Mammary epithelial cell (primary cell): ENCODE measurements around the gene ATOSB.

ENCODE experiments used
- EZH2 ChIP-seq: IDR thresholded peaks from 2 replicates; pipeline ENCODE4 v1.6.1; 2012; ENCODE audit warnings: low read length, inconsistent platforms, borderline replicate concordance
- TF ChIP-seq, protein P1 (sequence below), 2 donors: IDR thresholded peaks in 1 of 2; conservative IDR thresholded peaks in 1 of 2; 2 replicates each; pipeline ENCODE4 v1.5.1; 2011 to 2012; ENCODE audit warnings: inconsistent platforms in 2 of 2, low read length in 2 of 2, mild to moderate bottlenecking in 2 of 2, control low read depth in 1 of 2, low read depth in 1 of 2; ENCODE audit not compliant: insufficient read depth in 1 of 2; ENCODE audit errors: extremely low read depth in 1 of 2

DNA sequence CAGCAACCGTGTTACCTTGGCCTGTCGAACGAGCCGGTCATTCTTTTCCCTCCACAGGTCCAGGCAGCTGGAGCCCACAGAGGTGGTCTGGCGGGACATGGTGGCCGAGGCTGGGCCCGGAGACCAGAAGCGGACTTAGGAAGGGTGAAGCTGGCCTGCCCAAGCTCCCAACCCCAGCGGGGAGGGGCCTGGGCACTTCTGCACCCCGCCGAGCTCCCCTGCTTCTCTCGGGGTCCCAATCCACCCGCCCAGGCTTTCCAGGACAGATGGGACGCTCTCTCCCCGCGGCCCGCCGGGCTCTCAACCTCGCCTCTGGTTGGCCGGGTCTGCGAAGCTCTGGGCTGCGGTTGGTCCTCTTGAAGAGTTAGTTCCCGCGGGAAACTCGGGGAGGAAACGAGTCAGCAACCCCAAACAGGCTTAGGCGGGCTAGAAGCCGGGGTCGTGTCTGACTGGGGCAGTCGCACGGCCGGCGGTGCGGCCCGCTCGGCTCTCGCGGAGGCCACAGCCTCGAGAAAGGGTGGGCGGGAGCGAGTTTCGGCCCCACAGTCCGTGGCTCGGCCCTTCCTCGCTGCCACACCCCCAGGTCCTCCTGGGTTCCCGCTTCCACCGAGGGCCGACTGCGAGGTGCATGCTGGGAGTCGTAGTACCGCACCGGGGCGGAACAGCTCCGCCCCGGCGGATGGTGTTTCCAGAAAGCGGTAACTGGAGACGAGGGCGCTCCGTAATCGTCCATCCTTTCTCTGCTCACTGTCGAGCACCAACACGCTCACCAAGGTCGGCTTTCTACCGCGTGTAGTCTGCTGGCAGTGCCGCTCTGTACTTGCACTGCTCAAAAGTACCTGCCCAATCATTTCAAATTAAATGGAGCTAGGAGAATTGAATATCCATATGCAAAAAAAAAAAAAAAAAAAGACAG, 36.0 kb downstream of the ATOSB start, which contains the start of gene FANCG:
- TF ChIP-seq EZH2, result no peak
- TF ChIP-seq, protein P1, sequence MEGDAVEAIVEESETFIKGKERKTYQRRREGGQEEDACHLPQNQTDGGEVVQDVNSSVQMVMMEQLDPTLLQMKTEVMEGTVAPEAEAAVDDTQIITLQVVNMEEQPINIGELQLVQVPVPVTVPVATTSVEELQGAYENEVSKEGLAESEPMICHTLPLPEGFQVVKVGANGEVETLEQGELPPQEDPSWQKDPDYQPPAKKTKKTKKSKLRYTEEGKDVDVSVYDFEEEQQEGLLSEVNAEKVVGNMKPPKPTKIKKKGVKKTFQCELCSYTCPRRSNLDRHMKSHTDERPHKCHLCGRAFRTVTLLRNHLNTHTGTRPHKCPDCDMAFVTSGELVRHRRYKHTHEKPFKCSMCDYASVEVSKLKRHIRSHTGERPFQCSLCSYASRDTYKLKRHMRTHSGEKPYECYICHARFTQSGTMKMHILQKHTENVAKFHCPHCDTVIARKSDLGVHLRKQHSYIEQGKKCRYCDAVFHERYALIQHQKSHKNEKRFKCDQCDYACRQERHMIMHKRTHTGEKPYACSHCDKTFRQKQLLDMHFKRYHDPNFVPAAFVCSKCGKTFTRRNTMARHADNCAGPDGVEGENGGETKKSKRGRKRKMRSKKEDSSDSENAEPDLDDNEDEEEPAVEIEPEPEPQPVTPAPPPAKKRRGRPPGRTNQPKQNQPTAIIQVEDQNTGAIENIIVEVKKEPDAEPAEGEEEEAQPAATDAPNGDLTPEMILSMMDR (conservative IDR thresholded peaks at IDR 0.05 in 1 of 2, IDR thresholded peaks at IDR 0.05 in 1 of 2; ENCODE audit: extremely low read depth in 1 of 2, insufficient read depth in 1 of 2, low read depth in 1 of 2, low read length in 2 of 2), result no peak
